Activated CD4-positive, alpha-beta T cell treated with anti-CD3 and anti-CD28 coated beads, Interleukin-2, amount 50 U/mL, for 16 hours (primary cell): Measurements from ENCODE around the gene ADD3.

Experiments
- DNase-seq: peaks from one replicate; pipeline ENCODE4 v3.0.0-alpha.2; 2020

The ADD3 gene

GRCh38 chr10:110069502-110069982, 61.8 kb downstream of the ADD3 start:
- DNase-seq = peak; percentile 62

- no peak for DNase-seq
Measured at GRCh38 chr10:110073896-110074295, 66.1 kb downstream of the ADD3 start.

GRCh38 chr10:110074298-110074697, 66.5 kb downstream of the ADD3 start:
- no peak for DNase-seq

DNA sequence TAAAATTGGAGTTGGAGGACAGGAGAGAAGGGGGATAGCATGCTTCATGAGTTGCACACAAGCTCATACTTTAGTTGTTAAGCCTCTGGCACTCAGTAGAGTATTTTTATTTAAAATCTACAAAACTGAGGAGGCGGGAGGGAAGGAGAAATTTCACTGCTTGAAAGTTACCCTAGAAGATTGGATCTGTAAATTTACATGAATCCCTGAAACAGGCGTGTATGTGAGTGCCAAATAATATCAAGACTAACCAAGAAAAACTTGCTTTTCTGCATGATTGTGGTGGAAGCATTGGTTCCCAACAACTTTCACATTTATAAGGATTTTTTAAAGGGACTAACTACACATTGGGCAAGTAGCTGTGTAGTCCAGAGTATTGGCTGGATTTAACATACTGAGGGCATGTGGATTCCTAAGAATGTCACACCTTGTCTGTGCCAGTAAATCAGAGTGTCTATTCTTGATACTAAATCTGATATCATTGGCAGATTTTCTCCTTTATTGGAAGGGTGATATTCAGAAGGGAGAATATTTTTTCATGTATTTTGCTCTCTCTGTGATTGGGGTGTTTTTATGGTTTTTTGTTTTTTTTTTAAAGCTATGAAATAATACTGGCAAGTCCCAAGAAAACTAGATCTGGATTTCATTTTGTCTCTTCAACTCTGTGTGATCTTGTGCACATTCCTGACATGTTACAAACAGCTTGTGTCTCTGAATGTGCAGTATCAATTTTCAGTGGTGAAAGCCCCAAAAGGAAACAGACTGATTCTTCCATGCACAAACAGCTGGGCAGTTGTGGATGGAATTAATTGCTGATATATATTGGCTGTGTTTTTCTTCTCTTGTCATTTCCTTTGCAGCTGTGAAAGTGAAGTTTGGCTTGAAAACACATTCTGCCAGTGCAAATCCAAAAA, 67.2 kb downstream of the ADD3 start:
- no peak for DNase-seq

DNA sequence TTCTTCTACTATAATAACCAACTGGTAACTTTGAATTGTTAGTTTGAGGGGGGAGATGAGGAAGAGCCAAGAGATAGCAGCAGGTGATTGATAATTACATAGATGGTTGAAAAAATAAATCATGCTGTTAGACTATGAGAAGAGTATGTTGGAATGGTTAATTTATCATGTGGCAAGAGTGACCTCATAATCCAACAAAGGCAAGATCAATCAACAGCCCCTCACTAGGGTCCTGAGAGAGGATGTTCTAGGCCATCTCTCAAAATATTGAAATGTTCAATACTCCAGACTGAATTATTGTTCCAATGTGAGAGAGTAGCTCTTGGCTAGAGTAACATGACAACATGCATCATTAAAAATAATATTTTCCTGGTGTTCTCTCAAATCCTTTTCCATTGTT, 67.9 kb downstream of the ADD3 start:
- DNase-seq = no peak

DNA sequence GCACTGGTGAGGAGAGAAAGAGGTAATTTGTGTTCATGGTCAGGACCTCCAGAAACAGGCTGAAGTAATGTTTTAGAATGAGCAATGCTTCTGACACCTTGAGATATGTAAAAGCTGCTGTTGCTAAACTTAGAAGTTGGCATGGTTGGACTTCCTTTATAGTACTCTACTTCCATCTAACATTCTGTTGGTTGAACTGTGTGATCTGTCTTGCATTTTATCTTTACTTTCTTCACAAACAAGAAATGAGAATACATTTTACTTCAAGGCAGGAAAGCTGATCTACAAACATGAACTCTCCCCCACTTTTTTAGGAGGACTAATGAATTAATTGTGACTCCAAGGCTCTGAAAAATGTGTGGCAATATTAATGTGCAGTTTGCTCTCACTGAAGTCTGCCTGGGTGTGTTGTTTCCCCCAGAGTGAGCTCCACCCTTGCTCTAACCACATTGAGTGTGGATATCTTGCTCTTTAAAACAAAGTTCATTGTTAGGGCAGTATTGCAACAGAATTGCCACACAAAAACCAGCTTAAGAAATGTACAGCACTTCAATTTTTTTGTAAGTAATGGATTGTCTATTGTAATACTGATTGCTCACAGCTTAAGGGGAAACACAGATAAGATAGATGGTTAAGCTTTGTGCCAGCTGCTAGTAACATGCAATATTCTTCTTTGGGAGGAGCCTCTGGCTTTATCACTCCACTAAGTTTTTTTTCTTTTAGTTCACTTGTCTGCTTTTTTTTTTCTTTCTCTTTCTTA, 69.0 kb downstream of the ADD3 start:
- peak; percentile 63 for DNase-seq

GRCh38 chr10:110077436-110078130, 69.8 kb downstream of the ADD3 start:
- DNase-seq = peak; percentile 48

GRCh38 chr10:110078317-110078716, 70.5 kb downstream of the ADD3 start:
- DNase-seq = no peak

DNA sequence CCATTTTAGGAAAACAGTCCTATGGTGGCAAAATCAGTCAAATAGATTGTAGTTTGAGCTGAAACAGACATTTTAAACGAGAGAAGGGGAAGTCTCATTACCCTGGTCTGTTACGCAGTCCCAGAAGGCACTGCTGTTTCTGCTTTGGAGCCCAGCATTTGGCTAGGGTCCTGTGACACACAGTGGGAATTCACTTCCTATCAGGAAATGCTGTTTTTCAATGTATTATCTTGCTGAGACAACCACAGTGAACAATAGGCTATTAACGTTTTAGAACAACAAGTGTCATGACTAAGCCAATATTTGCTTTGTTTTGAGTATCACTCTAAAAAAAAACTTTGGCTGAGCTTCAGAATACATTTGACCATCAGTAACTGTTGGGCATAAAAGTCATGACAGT, 74.1 kb downstream of the ADD3 start:
- no peak for DNase-seq

DNA sequence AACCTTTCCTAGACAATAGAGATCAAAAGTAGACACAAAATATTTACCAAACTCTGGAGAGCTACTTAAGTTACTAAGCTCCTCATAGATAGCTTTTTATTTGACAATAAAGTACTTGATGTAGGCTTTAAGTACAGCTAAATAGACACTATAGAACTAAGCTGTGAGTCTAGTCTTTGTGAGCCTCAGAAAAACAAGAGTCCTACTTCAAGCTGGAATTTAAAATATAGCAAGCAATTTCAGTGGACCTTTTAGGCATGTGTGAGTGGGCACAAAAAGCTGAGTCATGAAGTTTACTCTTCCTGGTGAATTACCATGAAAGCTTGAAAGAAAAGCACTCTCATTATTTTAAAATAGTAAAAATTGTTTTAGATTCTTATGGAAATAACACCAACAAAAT, 76.1 kb downstream of the ADD3 start:
- no peak for DNase-seq

- DNase-seq = no peak
Measured at GRCh38 chr10:110087682-110088081, 79.9 kb downstream of the ADD3 start.

DNA sequence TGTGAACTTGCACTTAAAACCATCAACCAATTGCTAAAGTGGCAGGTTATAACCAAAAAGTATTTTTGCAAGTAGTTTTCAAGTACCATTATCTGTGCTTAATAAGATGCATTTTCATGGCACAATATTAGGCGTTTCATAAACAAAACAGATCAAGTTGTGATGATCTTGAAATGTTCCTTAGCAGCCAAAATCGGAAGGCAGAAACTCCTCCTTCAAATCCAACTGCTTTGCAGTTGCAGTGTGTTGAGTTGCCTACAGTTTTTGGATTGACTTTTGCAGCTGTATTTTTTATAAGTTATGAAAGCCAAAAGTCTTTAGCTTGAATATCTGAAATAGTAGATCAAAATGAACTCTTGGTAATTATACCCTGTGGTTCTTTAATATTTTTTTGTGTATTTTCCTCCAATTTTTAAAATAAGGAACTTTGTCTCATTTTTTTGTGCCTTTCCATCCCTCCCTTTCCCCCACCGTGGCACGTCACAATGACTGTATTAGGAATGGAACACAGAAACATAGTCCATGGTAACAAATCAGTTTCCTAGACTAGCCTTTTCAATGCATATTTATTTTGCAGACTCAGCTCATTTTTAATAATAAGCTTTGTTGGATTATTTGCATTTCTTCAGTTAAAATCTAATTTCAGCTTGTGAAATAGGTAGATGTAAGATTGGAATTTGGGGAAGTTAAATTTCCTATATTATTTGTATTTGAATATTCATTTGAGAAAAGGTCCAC, 80.8 kb downstream of the ADD3 start:
- DNase-seq = no peak

DNA sequence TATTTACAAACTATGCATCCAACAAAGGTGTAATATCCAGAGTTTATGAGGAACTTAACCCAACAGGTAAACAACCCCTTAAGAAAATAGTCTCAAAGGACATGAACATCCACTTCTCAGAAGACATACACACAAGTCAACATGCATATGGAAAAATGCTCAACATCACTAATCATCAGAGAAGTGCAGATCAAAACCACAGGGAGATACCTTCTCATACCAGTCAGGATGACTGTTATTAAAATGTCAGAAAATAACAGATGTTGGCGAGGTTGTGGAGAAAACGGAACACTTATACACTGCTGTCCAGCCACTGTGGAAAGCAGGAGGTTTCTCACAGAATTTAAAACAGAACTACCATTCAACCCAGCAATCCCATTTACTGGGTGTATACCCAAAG, 84.0 kb downstream of the ADD3 start:
- no peak for DNase-seq

DNA sequence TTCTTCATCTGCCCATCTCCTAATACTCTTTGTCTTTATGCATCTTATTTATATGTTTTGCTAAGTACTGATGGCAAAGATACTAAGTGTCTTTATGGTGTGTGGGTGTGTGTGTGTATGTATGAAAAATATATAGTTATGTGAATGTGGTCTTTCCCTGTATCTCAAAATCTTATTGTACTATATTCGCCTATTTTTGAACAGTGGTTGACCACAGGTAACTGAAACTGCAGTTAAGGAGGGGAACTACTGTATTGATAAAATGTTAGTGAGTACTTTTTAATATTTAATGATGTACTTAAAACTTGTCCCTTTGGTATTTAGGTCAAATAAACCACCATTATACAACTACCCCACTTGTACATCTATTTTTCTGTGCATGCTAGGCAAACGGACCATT, 85.9 kb downstream of the ADD3 start:
- no peak for DNase-seq

GRCh38 chr10:110094786-110095185, 87.0 kb downstream of the ADD3 start:
- DNase-seq = no peak

DNA sequence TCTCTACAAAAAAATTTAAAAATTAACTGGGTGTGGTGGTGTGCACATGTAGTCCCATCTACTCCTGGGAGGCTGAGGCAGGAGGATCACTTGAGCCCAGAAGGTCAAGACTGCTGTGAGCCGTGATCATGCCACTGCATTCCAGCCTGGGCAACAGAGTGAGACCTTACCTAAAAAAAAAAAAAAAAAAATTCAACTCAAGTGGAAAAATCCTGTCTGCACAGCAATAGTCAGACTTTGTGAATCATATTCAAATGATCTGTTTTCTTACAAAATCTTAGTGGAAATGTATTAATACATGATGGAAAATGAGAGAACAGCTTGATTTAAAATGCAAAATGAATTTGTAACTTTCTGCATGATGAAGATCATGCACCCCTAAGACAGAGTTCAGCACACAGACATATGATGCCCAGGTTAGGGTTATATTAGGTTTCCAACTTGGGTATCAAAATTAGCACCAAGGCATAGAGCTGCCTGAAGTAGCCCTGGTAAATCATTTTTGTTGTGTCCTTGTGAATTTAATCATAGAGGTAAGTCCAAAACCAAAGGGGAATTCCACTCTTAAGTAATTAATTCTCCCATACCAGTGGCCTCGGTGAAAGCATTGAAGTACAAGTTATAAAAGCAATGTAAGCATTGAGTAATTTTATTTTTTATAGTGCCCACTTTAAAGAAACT, 93.8 kb downstream of the ADD3 start:
- peak; percentile 35 for DNase-seq

DNA sequence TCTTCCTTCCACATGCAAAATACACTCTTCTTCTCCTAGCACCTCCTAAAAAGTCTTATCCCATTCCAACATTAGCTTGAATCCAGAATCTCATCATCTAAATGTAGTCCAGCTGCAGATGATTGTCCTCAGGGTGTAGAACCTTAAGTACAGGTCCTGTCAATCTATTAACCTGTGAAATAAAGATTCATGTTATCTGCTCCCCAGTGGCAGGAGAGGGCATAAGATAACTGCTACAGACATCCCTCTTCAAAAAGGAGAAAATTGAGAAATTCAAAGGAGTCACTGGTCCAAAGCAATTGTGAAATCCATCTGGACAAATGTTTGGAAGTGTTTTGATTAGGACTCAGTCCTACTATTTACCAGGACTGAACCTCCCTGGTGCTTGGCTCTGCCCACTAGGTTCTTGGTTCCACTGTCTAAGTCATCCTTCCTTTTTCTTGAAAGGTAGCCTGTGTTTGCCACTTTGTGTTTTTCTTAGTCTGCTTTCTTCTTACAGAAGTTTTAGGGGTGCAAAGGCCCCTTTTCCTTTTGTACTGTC, 96.2 kb downstream of the ADD3 start:
- DNase-seq = no peak

GRCh38 chr10:110105873-110106272, 98.1 kb downstream of the ADD3 start:
- DNase-seq = no peak

DNA sequence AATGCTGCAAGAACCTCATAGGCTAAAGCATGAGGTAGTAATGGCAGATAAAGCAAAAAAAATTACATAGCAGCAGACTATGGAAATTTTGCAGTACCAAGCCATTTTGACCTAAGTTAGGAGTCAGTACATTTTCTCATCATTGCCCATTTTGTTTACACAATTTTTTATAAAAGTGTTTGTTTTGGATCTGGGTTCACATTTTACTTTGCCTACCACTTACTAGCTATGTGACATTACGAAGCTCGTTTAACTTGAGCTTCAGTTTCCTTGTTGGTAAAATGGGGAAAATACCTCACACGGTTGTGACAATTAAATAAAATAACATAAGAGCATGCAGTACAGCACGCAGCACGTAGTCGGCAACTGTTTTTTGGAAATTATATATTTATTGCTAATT, 99.6 kb downstream of the ADD3 start:
- no peak for DNase-seq

GRCh38 chr10:110107887-110108286, 100.1 kb downstream of the ADD3 start:
- DNase-seq = no peak

DNA sequence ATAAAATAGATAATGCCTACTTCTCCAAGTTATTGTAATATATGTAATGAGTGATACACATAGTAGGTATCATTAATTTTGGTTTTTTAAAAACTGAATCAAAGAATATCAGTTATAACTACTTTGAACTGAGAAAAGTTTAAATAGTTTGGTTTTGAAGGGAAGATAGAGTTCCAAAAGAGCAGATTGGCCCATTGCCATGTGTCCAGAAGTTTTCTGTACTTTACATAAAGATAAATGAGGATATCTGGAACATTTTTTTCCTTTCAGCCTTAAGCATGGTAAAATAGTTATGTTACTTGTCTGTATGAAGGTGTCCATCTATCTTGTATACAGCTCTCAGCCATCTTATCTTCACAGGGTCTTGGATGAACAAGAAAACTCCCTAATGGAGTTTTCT, 101.7 kb downstream of the ADD3 start:
- DNase-seq = no peak

DNA sequence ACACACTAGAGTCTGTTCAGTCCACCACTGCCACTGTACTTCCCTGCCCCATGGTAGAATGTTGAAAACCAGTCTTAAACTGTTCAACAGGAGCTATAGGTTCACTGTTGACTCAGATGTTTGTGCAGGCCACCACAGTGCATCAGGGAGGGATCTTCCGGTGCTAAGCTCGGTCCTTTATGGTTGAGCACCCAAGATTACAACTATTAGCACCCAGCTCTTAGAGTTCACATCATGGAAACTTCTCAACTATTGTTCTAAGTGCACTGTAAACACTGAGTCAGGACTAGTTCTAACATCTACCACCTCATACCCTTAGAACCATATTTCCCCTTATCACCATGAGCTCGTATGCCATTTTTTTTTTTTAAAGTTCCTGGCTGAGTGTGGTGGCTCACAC, 102.6 kb downstream of the ADD3 start:
- no peak for DNase-seq
